Memory B cell (primary cell): ENCODE measurements around the gene PPP1R14C.
"Not testable (repeated sequence)": the region's sequence is repeated elsewhere in the genome, so short reads cannot be mapped to it uniquely, and the experiment has no call there.

Source experiments
- ATAC-seq: fragments of 150-1000 bp; cut with Tn5 transposase; 2 replicates; pipeline ENCODE4 v1.10.0; 2021; ENCODE audit warnings: low read depth, mild to moderate bottlenecking, moderate library complexity
- DNase-seq, 2 donors: peaks; one replicate each; pipeline ENCODE4 v3.0.0; 2022; ENCODE audit warnings: low spot score in 2 of 2
- H3K27ac Mint-ChIP-seq: one replicate; pipeline ENCODE4 v1.8.0; 2022; ENCODE audit warnings: mild to moderate bottlenecking, moderate library complexity, mixed read lengths
- H3K27me3 Mint-ChIP-seq: one replicate; pipeline ENCODE4 v1.8.0; 2022; ENCODE audit warnings: mixed read lengths
- H3K36me3 Mint-ChIP-seq: one replicate; pipeline ENCODE4 v1.8.0; 2022; ENCODE audit warnings: mild to moderate bottlenecking, mixed read lengths
- H3K4me1 Mint-ChIP-seq: one replicate; pipeline ENCODE4 v1.8.0; 2022; ENCODE audit warnings: mixed read lengths
- H3K4me3 Mint-ChIP-seq: one replicate; pipeline ENCODE4 v1.8.0; 2022; ENCODE audit warnings: mild to moderate bottlenecking, moderate library complexity, mixed read lengths
- H3K9me3 Mint-ChIP-seq: one replicate; pipeline ENCODE4 v1.8.0; 2022; ENCODE audit warnings: mixed read lengths

Gene PPP1R14C

GRCh38 chr6:150238336-150238741 lies 95.5 kb downstream of the PPP1R14C start:
- ATAC-seq (no peak), DNase-seq (no peak)
- no peak overlapping the region for H3K4me3 Mint-ChIP-seq
- peaks cover 3% of the 10 kb centered on the region for H3K9me3 Mint-ChIP-seq
- H3K27me3 Mint-ChIP-seq: peaks cover 7% of the 10 kb centered on the region
- no peak overlapping the region for H3K27ac Mint-ChIP-seq
- H3K4me1 Mint-ChIP-seq: peaks cover 8% of the 10 kb centered on the region
- no peaks in the 10 kb centered on the region for H3K36me3 Mint-ChIP-seq

- ATAC-seq: no peak
- H3K27me3 Mint-ChIP-seq: peaks cover 7% of the 10 kb centered on the region
- no peak overlapping the region for H3K4me3 Mint-ChIP-seq
- peaks cover 8% of the 10 kb centered on the region for H3K4me1 Mint-ChIP-seq
- H3K9me3 Mint-ChIP-seq: peaks cover 3% of the 10 kb centered on the region
- H3K36me3 Mint-ChIP-seq: no peaks in the 10 kb centered on the region
- DNase-seq: no peak
- no peak overlapping the region for H3K27ac Mint-ChIP-seq
Measured at GRCh38 chr6:150238846-150239407, 96.1 kb downstream of the PPP1R14C start.

- H3K4me1 Mint-ChIP-seq, H3K36me3 Mint-ChIP-seq, H3K9me3 Mint-ChIP-seq, DNase-seq, H3K4me3 Mint-ChIP-seq, H3K27ac Mint-ChIP-seq, ATAC-seq, H3K27me3 Mint-ChIP-seq: not testable (repeated sequence)
Measured at GRCh38 chr6:150241756-150242155, 98.9 kb downstream of the PPP1R14C start.

- H3K27ac Mint-ChIP-seq: no peak overlapping the region
- no peaks in the 10 kb centered on the region for H3K4me1 Mint-ChIP-seq
- no peaks in the 10 kb centered on the region for H3K27me3 Mint-ChIP-seq
- ATAC-seq: no peak
- H3K4me3 Mint-ChIP-seq: no peak overlapping the region
- no peaks in the 10 kb centered on the region for H3K36me3 Mint-ChIP-seq
- no peak for DNase-seq
- peaks cover 3% of the 10 kb centered on the region for H3K9me3 Mint-ChIP-seq
Measured at GRCh38 chr6:150243620-150244314, 100.9 kb downstream of the PPP1R14C start.

- no peaks in the 10 kb centered on the region for H3K9me3 Mint-ChIP-seq
- no peak for ATAC-seq
- no peak for DNase-seq
- no peaks in the 10 kb centered on the region for H3K4me1 Mint-ChIP-seq
- H3K36me3 Mint-ChIP-seq: no peaks in the 10 kb centered on the region
- no peak overlapping the region for H3K27ac Mint-ChIP-seq
- H3K4me3 Mint-ChIP-seq: no peak overlapping the region
- no peaks in the 10 kb centered on the region for H3K27me3 Mint-ChIP-seq
Measured at GRCh38 chr6:150245148-150245935, 102.5 kb downstream of the PPP1R14C start.

GRCh38 chr6:150247803-150248202 lies 105.0 kb downstream of the PPP1R14C start:
- Mint-ChIP-seq H3K27ac (no peak overlapping the region), H3K4me1 (no peaks in the 10 kb centered on the region), H3K27me3 (peaks cover 5% of the 10 kb centered on the region), H3K36me3 (no peaks in the 10 kb centered on the region), H3K4me3 (no peak overlapping the region), H3K9me3 (no peaks in the 10 kb centered on the region)
- DNase-seq (no peak), ATAC-seq (no peak)

- no peak for ATAC-seq
- H3K27ac Mint-ChIP-seq: no peak overlapping the region
Measured at GRCh38 chr6:150248300-150248699, 105.5 kb downstream of the PPP1R14C start.

GRCh38 chr6:150249261-150249660 lies 106.4 kb downstream of the PPP1R14C start:
- Mint-ChIP-seq H3K27ac (no peak overlapping the region), H3K36me3 (no peaks in the 10 kb centered on the region), H3K4me3 (no peak overlapping the region), H3K27me3 (peaks cover 10% of the 10 kb centered on the region), H3K4me1 (no peaks in the 10 kb centered on the region), H3K9me3 (no peaks in the 10 kb centered on the region)
- no peak for ATAC-seq
- DNase-seq: no peak

More at GRCh38 chr6:150248300-150248699, 105.5 kb downstream of the PPP1R14C start:
- no peaks in the 10 kb centered on the region for H3K4me1 Mint-ChIP-seq
- H3K9me3 Mint-ChIP-seq: no peaks in the 10 kb centered on the region
- no peak overlapping the region for H3K4me3 Mint-ChIP-seq
- H3K36me3 Mint-ChIP-seq: no peaks in the 10 kb centered on the region
- DNase-seq: no peak
- H3K27me3 Mint-ChIP-seq: peaks cover 5% of the 10 kb centered on the region

- no peak overlapping the region for H3K27ac Mint-ChIP-seq
Measured at GRCh38 chr6:150250826-150251225, 108.0 kb downstream of the PPP1R14C start.

GRCh38 chr6:150251566-150252186 lies 108.8 kb downstream of the PPP1R14C start:
- Mint-ChIP-seq H3K27ac (no peak overlapping the region), H3K9me3 (no peaks in the 10 kb centered on the region), H3K4me3 (no peak overlapping the region), H3K27me3 (peaks cover 21% of the 10 kb centered on the region), H3K4me1 (no peaks in the 10 kb centered on the region), H3K36me3 (no peaks in the 10 kb centered on the region)
- no peak for ATAC-seq
- no peak for DNase-seq

More at GRCh38 chr6:150250826-150251225, 108.0 kb downstream of the PPP1R14C start:
- ATAC-seq: no peak
- Mint-ChIP-seq H3K9me3 (no peaks in the 10 kb centered on the region), H3K4me1 (no peaks in the 10 kb centered on the region), H3K36me3 (no peaks in the 10 kb centered on the region), H3K4me3 (no peak overlapping the region), H3K27me3 (peaks cover 14% of the 10 kb centered on the region)
- no peak for DNase-seq

GRCh38 chr6:150252714-150253444 lies 110.0 kb downstream of the PPP1R14C start:
- DNase-seq (no peak), ATAC-seq (no peak)
- Mint-ChIP-seq H3K27ac (no peak overlapping the region), H3K9me3 (no peaks in the 10 kb centered on the region), H3K27me3 (peaks cover 25% of the 10 kb centered on the region), H3K4me3 (no peak overlapping the region), H3K36me3 (no peaks in the 10 kb centered on the region), H3K4me1 (no peaks in the 10 kb centered on the region)

GRCh38 chr6:150253489-150253888 lies 110.6 kb downstream of the PPP1R14C start:
- H3K36me3 Mint-ChIP-seq: no peaks in the 10 kb centered on the region
- H3K4me1 Mint-ChIP-seq: no peaks in the 10 kb centered on the region
- no peak for ATAC-seq

GRCh38 chr6:150254770-150255169 lies 111.9 kb downstream of the PPP1R14C start:
- no peaks in the 10 kb centered on the region for H3K4me1 Mint-ChIP-seq
- ATAC-seq: no peak
- H3K27ac Mint-ChIP-seq: no peak overlapping the region
- H3K27me3 Mint-ChIP-seq: peaks cover 27% of the 10 kb centered on the region
- H3K9me3 Mint-ChIP-seq: no peaks in the 10 kb centered on the region
- DNase-seq: no peak
- H3K4me3 Mint-ChIP-seq: no peak overlapping the region
- H3K36me3 Mint-ChIP-seq: no peaks in the 10 kb centered on the region

More at GRCh38 chr6:150253489-150253888, 110.6 kb downstream of the PPP1R14C start:
- DNase-seq: no peak
- peaks cover 25% of the 10 kb centered on the region for H3K27me3 Mint-ChIP-seq
- H3K9me3 Mint-ChIP-seq: no peaks in the 10 kb centered on the region
- no peak overlapping the region for H3K4me3 Mint-ChIP-seq
- no peak overlapping the region for H3K27ac Mint-ChIP-seq
